DOHH2 (cell line): ENCODE results near the gene THRSP.
A peak's percentile ranks its signal among the peaks of the same experiment; 100 is the strongest.
"Not testable (repeated sequence)": the region's sequence is repeated elsewhere in the genome, so short reads cannot be mapped to it uniquely, and the experiment has no call there.

Experiments used
- H3F3A ChIP-seq: fragments of 200-600 bp; sonication (generic), shearing (Covaris generic); 2 replicates; pipeline ENCODE4 v1.6.0; 2016; ENCODE audit warnings: antibody characterized with exemption, mild to moderate bottlenecking; ENCODE audit not compliant: control insufficient read depth, insufficient read depth
- H3K27ac ChIP-seq: fragments of 200-600 bp; sonication (generic); 2 replicates; pipeline ENCODE4 v1.5.1; 2014; ENCODE audit warnings: low read depth, mild to moderate bottlenecking, low read length, moderate library complexity
- H3K27me3 ChIP-seq: fragments of 200-600 bp; sonication (generic); 2 replicates; pipeline ENCODE4 v1.6.1; 2014; ENCODE audit warnings: mild to moderate bottlenecking, low read length, mixed read lengths; ENCODE audit not compliant: control insufficient read depth
- H3K36me3 ChIP-seq: fragments of 200-600 bp; sonication (generic); 2 replicates; pipeline ENCODE4 v1.6.1; 2014; ENCODE audit warnings: mild to moderate bottlenecking, low read length, moderate library complexity, mixed read lengths; ENCODE audit not compliant: control insufficient read depth
- H3K4me1 ChIP-seq: fragments of 200-600 bp; sonication (generic); 2 replicates; pipeline ENCODE4 v1.6.1; 2014; ENCODE audit warnings: mild to moderate bottlenecking, low read length, mixed read lengths; ENCODE audit not compliant: control insufficient read depth
- H3K4me2 ChIP-seq: fragments of 200-600 bp; sonication (generic); 2 replicates; pipeline ENCODE4 v1.6.0; 2014; ENCODE audit warnings: mild to moderate bottlenecking, low read length, moderate library complexity
- H3K4me3 ChIP-seq: fragments of 200-600 bp; sonication (generic); 2 replicates; pipeline ENCODE4 v1.5.1; 2014; ENCODE audit warnings: mild to moderate bottlenecking, low read length, mixed read lengths
- H3K79me2 ChIP-seq: fragments of 200-600 bp; sonication (generic); 2 replicates; pipeline ENCODE4 v1.6.1; 2014; ENCODE audit warnings: mild to moderate bottlenecking, low read length, mixed read lengths; ENCODE audit not compliant: control insufficient read depth
- H3K9me2 ChIP-seq: fragments of 200-600 bp; sonication (generic); replicated peaks from 2 replicates; pipeline ENCODE4 v1.6.1; 2014; ENCODE audit warnings: mild to moderate bottlenecking, low read length, mixed read lengths; ENCODE audit not compliant: control insufficient read depth
- H3K9me3 ChIP-seq: fragments of 200-600 bp; sonication (generic); 2 replicates; pipeline ENCODE4 v1.6.1; 2014; ENCODE audit warnings: antibody characterized with exemption, low read length, mixed read lengths; ENCODE audit not compliant: control insufficient read depth, insufficient read depth
- H4K20me1 ChIP-seq: fragments of 200-600 bp; sonication (generic); 2 replicates; pipeline ENCODE4 v1.6.0; 2014; ENCODE audit warnings: low read depth, mild to moderate bottlenecking, antibody characterized with exemption, low read length, moderate library complexity; ENCODE audit not compliant: control insufficient read depth, insufficient read depth
- EZH2phosphoT487 ChIP-seq: fragments of 200-600 bp; sonication (generic); IDR thresholded peaks from 2 replicates; pipeline ENCODE4 v1.6.1; 2017; ENCODE audit warnings: borderline replicate concordance, mild to moderate bottlenecking, antibody characterized with exemption, low read length, moderate library complexity, mixed read lengths
- TF ChIP-seq, protein P1 (sequence below): fragments of 200-600 bp; sonication (generic); IDR thresholded peaks from one replicate; pipeline ENCODE4 v1.5.1; 2014; ENCODE audit warnings: antibody characterized with exemption, mild to moderate bottlenecking, low read depth, low read length; ENCODE audit not compliant: poor library complexity, severe bottlenecking

THRSP gene

DNA sequence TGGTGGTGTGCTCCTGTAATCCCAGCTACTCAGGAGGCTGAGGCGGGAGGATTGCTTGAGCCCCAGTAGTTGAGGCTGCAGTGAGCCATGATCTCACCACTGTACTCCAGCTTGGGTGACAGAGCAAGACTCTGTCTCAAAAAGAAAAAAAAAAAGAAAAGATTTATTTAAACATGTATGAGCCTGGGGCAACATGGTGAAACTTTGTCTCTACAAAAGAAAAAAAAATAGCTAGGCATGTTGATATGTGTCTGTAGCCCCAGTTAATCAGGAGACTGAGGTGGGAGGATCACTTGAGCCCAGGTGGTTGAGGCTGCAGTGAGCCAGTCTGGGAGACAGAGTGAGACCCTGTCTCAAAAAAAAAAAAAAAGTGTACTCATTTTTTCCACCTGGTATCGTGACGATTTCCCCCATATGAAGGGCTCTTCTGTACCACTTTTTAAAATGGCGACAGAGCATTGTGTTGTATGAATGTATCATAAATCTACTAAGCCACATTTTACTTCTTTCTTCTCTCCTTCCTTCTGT lies 24.2 kb upstream of the THRSP start:
- Histone ChIP-seq H3K79me2 (no peaks in the 10 kb centered on the region), H3K27me3 (no peaks in the 10 kb centered on the region), H3K4me3 (no peak overlapping the region), H3K9me3 (no peaks in the 10 kb centered on the region), H3K4me1 (peaks cover 9% of the 10 kb centered on the region), H3F3A (no peaks in the 10 kb centered on the region), H4K20me1 (no peaks in the 10 kb centered on the region), H3K4me2 (peak overlapping the region; percentile 32), H3K27ac (no peak overlapping the region), H3K36me3 (no peaks in the 10 kb centered on the region), H3K9me2 (no peaks in the 10 kb centered on the region)
- no peak for TF ChIP-seq EZH2phosphoT487
- TF ChIP-seq, protein P1, sequence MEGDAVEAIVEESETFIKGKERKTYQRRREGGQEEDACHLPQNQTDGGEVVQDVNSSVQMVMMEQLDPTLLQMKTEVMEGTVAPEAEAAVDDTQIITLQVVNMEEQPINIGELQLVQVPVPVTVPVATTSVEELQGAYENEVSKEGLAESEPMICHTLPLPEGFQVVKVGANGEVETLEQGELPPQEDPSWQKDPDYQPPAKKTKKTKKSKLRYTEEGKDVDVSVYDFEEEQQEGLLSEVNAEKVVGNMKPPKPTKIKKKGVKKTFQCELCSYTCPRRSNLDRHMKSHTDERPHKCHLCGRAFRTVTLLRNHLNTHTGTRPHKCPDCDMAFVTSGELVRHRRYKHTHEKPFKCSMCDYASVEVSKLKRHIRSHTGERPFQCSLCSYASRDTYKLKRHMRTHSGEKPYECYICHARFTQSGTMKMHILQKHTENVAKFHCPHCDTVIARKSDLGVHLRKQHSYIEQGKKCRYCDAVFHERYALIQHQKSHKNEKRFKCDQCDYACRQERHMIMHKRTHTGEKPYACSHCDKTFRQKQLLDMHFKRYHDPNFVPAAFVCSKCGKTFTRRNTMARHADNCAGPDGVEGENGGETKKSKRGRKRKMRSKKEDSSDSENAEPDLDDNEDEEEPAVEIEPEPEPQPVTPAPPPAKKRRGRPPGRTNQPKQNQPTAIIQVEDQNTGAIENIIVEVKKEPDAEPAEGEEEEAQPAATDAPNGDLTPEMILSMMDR = no peak

DNA sequence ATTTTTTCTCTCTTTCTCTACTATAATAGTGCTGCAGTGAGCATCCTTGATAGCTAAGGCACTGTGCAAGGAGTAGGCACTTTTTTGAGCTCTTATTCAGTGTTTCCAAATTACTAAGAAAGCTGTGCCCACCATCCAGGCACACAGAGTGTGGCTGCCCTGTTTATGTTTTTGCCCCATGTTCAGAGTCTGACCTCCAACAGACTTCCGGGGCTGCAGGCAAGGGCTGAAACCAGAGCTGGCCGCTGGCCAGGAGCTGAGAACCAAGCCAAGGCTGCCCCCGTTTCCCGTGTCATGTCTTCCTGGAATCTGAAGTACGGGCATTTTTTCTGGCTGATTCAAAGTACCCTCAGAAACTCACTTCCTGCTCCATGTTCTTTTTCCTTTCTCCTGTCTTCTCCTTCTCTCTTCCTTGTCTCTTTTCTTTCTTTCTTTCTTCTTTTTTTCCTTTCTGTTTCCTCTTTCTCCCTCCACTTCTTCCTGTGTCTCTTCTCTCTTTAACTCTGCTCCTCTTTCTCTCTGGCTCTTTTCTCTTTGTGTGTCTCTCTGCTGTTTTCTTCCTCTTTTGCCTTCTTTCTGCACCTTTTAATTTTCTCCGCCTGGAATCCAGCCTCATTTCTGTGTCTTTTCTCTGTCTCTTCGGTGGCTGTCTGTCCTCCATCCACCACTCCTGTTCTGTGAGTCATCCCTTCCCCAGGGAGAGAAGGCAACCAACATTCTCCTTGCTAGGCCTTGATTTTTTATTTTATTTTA lies 23.6 kb upstream of the THRSP start:
- no peaks in the 10 kb centered on the region for H3K27me3 ChIP-seq
- no peak for TF ChIP-seq EZH2phosphoT487
- TF ChIP-seq, protein P1 = no peak
- no peaks in the 10 kb centered on the region for H3K9me3 ChIP-seq
- no peak overlapping the region for H3K27ac ChIP-seq
- no peaks in the 10 kb centered on the region for H4K20me1 ChIP-seq
- H3K79me2 ChIP-seq = no peaks in the 10 kb centered on the region
- H3K4me2 ChIP-seq = peak overlapping the region; percentile 32
- H3K9me2 ChIP-seq = no peaks in the 10 kb centered on the region
- no peak overlapping the region for H3K4me3 ChIP-seq
- no peaks in the 10 kb centered on the region for H3F3A ChIP-seq
- no peaks in the 10 kb centered on the region for H3K36me3 ChIP-seq
- H3K4me1 ChIP-seq = peaks cover 9% of the 10 kb centered on the region

DNA sequence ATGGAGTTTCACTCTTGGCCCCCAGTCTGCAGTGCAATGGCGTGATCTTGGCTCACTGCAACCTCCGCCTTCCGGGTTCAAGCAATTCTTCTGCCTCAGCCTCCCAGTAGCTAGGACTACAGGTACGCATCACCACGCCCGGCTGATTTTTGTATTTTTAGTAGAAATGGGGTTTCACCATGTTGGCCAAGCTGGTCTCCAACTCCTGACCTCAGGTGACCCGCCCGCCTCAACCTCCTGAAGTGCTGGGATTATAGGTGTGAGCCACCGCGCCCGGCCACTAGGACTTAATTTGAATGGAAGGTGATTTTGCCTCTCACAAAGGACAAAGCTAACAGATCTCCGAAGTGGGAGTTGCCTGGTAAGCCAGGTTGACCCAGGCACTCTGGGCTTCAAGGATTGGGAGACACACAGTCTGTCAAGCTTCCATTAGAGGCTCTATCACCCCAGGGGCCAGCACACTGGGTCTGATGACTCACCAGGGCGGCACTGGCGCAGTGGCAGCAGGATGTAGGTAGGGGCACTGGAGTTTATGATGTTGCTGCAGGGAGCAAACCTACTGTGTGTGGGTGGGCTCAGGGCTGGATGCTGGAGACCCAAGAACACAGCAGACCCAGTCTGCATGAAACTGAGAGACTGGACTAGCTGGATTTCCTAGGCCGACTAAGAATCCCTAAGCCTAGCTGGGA lies 22.8 kb upstream of the THRSP start:
- Histone ChIP-seq H3K27ac (no peak overlapping the region), H4K20me1 (no peaks in the 10 kb centered on the region), H3K36me3 (no peaks in the 10 kb centered on the region), H3K9me3 (no peaks in the 10 kb centered on the region), H3F3A (no peaks in the 10 kb centered on the region), H3K4me2 (no peak overlapping the region), H3K4me1 (peaks cover 11% of the 10 kb centered on the region), H3K27me3 (no peaks in the 10 kb centered on the region), H3K79me2 (no peaks in the 10 kb centered on the region), H3K9me2 (no peaks in the 10 kb centered on the region), H3K4me3 (no peak overlapping the region)
- TF ChIP-seq EZH2phosphoT487 = no peak
- TF ChIP-seq, protein P1 = no peak

DNA sequence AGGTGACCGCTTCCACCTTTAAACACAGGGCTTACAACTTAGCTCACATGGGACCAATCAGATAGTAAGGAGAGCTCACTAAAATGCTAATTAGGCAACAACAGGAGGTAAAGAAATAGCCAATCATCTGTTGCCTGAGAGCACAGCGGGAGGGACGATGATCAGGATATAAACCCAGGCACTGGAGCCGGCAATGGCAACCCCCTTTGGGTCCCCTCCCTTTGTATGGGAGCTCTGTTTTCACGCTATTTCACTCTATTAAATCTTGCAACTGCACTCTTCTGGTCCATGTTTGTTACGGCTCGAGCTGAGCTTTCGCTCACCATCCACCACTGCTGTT lies 22.3 kb upstream of the THRSP start:
- not testable (repeated sequence) for H3K27me3 ChIP-seq, H3K27ac ChIP-seq, H3K4me2 ChIP-seq, H3K36me3 ChIP-seq, H3F3A ChIP-seq, H3K79me2 ChIP-seq, H3K9me3 ChIP-seq, H4K20me1 ChIP-seq, H3K4me3 ChIP-seq, H3K9me2 ChIP-seq
- H3K4me1 ChIP-seq = peaks cover 14% of the 10 kb centered on the region
